Activated CD4-positive, CD25-positive, alpha-beta regulatory T cell treated with anti-CD3 and anti-CD28 coated beads, Interleukin-2, amount 50 U/mL, for 16 hours (primary cell): ENCODE data around the gene STX2.
A peak's percentile ranks its signal among the peaks of the same experiment; 100 is the strongest.
"Not testable (repeated sequence)": the region's sequence is repeated elsewhere in the genome, so short reads cannot be mapped to it uniquely, and the experiment has no call there.

ENCODE experiments used
- DNase-seq: peaks from one replicate; pipeline ENCODE4 v3.0.0-alpha.2; 2020; ENCODE audit warnings: low read depth, low spot score

Gene STX2

DNA sequence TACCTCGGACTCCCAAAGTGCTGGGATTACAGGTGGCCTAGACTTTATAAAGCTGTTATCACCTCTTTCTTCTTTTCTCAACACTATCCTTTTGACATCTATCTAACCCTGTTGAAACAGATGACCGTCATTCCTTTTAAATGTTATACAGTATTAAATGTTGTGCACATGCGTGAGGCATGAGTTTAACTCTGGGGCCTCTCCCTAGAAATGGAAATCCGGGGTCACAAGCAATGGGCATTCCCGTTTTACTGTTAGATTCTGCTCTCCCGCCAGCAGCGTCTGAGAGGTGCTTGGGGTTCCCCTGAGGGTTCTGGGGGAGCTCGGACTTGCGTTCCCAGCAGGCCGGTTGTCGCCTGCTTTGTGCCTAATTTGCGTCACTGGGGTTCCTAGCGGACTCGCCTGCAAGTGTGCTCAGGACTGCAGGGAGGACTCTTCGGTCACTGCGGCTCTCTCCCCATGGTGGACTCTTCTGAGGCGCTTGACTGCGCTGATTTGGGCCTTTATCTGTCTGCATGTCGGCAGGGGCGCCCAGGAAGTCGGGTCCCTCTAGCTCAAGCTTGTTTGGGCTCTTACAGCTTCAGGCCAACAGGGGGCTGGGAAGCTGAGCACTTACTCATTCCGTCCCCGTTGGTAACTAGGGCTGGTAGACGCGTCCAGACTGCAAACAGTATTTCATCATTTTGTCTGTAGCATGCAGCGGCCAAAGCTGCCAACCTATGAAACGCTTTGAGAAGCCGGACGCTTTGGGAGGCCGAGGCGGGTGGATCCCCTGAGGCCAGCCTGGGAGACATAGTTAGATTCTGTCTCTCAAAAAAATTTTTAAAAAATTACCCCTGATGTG is 31.6 kb upstream of the STX2 start:
- DNase-seq: peak; percentile 37

DNA sequence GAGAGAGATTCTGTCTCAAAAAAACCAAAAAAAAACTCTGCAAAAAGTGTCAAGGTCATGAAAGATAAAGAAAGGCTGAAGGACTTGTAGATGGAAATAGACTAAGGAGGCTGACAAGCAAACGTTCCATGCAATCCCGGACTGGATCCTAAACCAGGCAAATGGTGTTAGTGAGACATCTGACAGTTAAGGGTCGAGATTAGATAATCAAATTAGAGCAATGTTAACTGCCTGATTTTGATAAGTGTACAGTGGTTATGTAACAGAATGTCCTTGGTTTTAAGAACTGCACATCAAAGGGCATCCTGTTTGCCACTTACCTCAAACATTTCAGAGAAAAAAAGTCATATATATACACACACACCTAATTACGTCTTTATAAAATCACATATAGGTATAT is 29.4 kb upstream of the STX2 start:
- no peak for DNase-seq

DNA sequence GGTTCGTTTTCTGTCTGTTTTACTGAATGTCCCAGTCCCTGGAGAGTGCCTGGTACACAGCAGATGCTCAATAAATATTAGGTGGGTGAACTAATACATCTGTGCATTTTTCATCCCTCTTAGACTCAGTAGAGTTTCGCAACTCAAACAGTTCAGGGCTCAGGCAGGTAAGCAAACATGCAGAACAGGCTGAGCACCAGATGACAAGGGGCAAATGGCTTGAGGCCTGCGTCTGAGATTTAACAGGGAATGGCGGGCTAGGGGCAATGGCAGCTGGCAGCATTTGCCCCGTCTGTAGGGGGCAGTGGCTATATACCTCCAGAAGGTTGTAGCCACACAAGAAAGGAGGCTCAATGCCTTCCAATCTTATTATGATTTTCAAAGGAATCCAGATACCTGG is 24.2 kb upstream of the STX2 start:
- DNase-seq: no peak

- DNase-seq: not testable (repeated sequence)
Observed at GRCh38 chr12:130862771-130863170, 23.7 kb upstream of the STX2 start.

- no peak for DNase-seq
Observed at GRCh38 chr12:130862161-130862560, 23.1 kb upstream of the STX2 start.

- DNase-seq: no peak
Observed at GRCh38 chr12:130860311-130860710, 21.3 kb upstream of the STX2 start.

- no peak for DNase-seq
Observed at GRCh38 chr12:130859161-130859560, 20.1 kb upstream of the STX2 start.

DNA sequence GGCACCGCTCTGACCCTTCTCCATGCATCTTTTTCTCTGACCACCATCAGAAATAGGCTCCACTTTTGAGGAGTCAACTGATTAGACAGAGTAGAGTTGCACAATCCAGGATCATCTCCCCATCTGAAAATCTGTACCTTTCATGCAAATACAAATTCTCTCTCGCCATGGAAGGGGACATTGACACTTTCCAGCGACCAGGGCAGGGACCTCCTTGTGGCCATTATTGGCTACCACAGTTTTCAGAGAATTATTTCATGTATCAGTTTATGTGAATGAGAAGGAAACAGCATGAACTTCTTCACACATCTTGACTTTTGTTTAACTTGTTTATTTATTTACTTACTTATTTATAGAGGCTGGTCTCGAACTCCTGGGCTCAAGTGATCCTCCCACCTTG is 19.0 kb upstream of the STX2 start:
- no peak for DNase-seq

- no peak for DNase-seq
Observed at GRCh38 chr12:130856088-130856487, 17.0 kb upstream of the STX2 start.

DNA sequence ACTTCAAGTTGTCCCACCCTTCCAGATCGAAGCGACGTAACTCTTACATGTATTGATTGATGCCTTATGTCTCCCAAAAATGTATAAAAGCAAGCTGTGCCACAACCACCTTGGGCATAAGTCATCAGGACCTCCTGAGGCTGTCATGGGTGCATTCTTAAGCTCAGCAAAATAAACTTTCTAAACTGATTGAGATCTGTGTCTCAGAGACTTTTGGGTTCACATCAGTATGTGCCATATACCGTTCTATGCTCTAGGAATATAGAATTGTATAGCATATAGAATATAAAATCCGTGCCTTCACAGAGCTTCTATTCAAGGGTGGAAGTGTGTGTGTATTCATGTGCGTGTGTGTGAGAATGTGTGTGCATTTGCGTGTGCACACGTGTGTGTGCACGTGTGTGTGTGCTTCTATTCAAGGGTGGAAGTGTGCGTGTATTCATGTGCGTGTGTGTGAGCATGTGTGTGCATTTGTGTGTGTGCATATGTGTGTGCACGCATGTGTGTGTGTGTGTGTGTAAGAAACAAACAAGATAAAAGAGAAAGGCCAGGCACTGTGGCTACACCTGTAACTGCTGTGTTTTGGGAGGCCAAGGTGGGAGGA is 11.5 kb upstream of the STX2 start:
- no peak for DNase-seq

GRCh38 chr12:130849561-130850417 is 10.7 kb upstream of the STX2 start:
- no peak for DNase-seq

DNA sequence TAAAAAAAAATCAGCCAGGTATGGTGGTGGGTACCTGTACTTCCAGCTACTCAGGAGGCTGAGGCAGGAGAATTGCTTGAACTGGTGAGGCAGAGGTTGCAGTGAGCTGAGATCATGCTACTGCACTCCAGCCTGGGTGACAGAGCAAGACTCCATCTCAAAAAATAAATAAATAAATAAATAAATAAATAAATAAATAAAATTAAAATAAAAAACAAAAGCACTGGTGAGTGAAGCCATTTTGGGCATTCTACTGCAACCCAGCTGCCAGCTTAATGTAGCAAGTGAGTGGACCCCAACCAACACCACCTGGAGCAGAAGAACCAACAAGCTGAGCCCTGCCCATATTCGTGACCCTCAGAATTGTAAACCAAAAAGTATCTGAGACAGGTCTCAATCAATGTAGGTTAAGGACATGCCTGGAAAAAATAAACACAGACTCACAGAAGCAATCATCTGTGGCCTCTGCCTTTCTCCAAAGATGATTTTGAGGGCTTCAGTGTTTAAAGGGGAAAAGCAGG is 9.8 kb upstream of the STX2 start:
- DNase-seq: not testable (repeated sequence)

- DNase-seq: not testable (repeated sequence)
Observed at GRCh38 chr12:130848105-130848504, 9.1 kb upstream of the STX2 start.

GRCh38 chr12:130847112-130847511 is 8.1 kb upstream of the STX2 start:
- DNase-seq: no peak

DNA sequence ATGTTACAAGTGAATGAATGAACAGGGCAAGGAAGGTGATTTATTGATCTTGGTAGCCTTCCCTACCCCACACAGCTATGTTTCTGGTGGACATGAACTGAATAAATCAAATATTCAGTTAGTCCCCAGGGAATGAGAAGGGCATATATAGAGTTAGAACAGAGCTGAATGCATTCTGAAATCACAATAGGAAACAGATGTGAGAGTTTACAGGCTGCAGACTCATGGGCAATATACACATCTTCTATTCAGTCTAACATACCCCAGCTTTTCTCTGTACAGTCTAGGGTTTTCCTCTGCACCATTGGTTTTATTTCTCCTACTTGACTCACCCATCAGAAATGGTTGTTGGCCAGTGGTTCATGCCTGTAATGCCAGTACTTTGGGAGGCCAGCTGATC is 7.3 kb upstream of the STX2 start:
- DNase-seq: no peak

DNA sequence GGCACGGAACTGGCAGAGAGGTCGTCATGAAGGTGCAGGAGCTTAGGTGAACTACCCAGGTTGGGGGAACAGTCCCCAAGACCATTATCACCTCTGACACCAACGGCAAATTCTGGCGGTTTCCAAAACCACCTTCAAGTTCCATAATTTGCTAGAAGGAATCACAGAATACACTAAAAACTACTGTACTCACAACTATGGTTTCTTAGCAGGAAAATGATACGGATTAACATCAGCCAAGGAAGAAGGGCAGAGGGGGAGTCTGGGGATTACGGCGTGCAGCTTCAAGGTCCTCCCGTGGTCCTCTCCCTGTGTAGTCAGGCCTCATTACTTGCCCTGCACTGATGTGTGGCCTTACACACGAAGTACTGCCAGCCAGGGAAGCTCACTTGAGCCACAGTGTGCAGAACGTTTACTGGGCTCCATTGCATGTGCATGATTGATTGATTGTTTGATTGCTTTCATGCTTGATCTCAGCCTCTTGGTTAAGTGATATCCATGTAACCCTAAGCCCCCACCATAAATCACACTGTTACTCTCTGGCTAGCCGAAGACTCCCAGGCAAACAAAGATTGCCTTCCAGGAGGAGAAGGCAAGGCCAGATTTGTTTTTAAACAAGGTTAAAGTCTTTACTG is 837 bp upstream of the STX2 start:
- no peak for DNase-seq

- DNase-seq: no peak
Observed at GRCh38 chr12:130838284-130838950, 633 bp downstream of the STX2 start.

- no peak for DNase-seq
Observed at GRCh38 chr12:130835436-130835835, 3.6 kb downstream of the STX2 start.

DNA sequence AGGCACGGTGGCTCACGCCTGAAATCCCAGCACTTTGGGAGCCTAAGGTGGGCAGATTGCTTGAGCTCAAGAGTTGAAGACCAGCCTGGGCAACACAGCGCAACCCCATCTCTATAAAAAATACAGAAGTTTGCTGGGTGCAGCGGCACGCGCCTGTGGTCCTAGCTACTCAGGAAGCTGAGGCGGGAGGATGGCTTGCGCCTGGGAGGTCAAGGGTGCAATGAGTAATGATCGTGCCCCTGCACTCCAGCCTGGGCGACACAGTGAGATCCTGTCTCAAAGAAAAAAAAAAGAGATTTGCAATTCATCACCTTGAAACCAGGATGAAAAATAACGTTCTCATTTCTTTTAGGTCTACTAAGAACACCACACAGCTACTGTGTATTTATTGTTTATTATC is 4.0 kb downstream of the STX2 start:
- no peak for DNase-seq

- no peak for DNase-seq
Observed at GRCh38 chr12:130832561-130833209, 6.4 kb downstream of the STX2 start.
